A673 (cell line): ENCODE measurements around the gene AGAP1. TPM values are rescaled to one million over a fixed set of nuclear protein-coding genes. Genes with fewer than 3 reads are reported as not detected.

ENCODE experiments used
- BruUV-seq: library from RNA; stranded (reverse); fragments of 400-500 nt; replicated peaks from 2 replicates; lab custom pipeline; 2021; lab: Mats Ljungman, UMichigan
- CTCF ChIA-PET: fragments of 300-600 bp; sonication (Branson Sonifier 250); formaldehyde crosslinking; loops from one replicate; lab custom pipeline; 2022; ENCODE audit warnings: antibody characterized with exemption; lab: Charles Lee
- POLR2A ChIA-PET: fragments of 300-600 bp; sonication (Branson Sonifier 250); formaldehyde crosslinking; loops from one replicate; lab custom pipeline; 2022; ENCODE audit warnings: antibody characterized with exemption; ENCODE audit not compliant: low non-redundant PET; lab: Charles Lee
- DNase-seq: peaks from one replicate; pipeline ENCODE4 v3.0.0-alpha.2; 2015; ENCODE audit warnings: low spot score
- H3K27ac ChIP-seq: fragments of 200-600 bp; sonication (generic); 2 replicates; pipeline ENCODE4 v1.5.1; 2016; ENCODE audit warnings: mixed run types, low read depth, mild to moderate bottlenecking, mixed read lengths, antibody characterized with exemption, low read length; ENCODE audit not compliant: poor library complexity, severe bottlenecking
- H3K27me3 ChIP-seq: fragments of 200-600 bp; sonication (generic); replicated peaks from 2 replicates; pipeline ENCODE4 v1.6.1; 2017; ENCODE audit warnings: mixed run types, low read depth, mild to moderate bottlenecking, mixed read lengths, antibody characterized with exemption, low read length; ENCODE audit not compliant: insufficient read depth, poor library complexity
- H3K36me3 ChIP-seq: fragments of 200-600 bp; sonication (generic); 2 replicates; pipeline ENCODE4 v1.6.1; 2016; ENCODE audit warnings: mixed run types, mild to moderate bottlenecking, mixed read lengths, antibody characterized with exemption, low read length; ENCODE audit not compliant: insufficient read depth, poor library complexity, severe bottlenecking
- H3K4me1 ChIP-seq: fragments of 200-600 bp; sonication (generic); 2 replicates; pipeline ENCODE4 v1.6.1; 2017; ENCODE audit warnings: mixed run types, mild to moderate bottlenecking, mixed read lengths, antibody characterized with exemption, low read length; ENCODE audit not compliant: insufficient read depth, poor library complexity, severe bottlenecking
- H3K4me3 ChIP-seq: fragments of 200-600 bp; sonication (generic); 2 replicates; pipeline ENCODE4 v1.5.1; 2016; ENCODE audit warnings: low read depth, mixed run types, mild to moderate bottlenecking, mixed read lengths, low read length; ENCODE audit not compliant: poor library complexity, severe bottlenecking
- H3K9me3 ChIP-seq: fragments of 200-600 bp; sonication (generic); 2 replicates; pipeline ENCODE4 v1.6.1; 2016; ENCODE audit warnings: mixed run types, low read depth, mild to moderate bottlenecking, mixed read lengths, antibody characterized with exemption, low read length; ENCODE audit not compliant: poor library complexity, severe bottlenecking
- EZH2 ChIP-seq: fragments of 200-600 bp; sonication (generic); IDR thresholded peaks from 2 replicates; pipeline ENCODE4 v1.6.1; 2017; ENCODE audit warnings: borderline replicate concordance, low read depth, mild to moderate bottlenecking, mixed read lengths, antibody characterized with exemption, low read length; ENCODE audit not compliant: poor library complexity, severe bottlenecking
- intact Hi-C: fragments of 100-400 bp; cut with micrococcal nuclease; formaldehyde crosslinking; loops from one replicate; pipeline ENCODE4 v1.10.0; 2022; ENCODE audit not compliant: unreplicated experiment
- total RNA-seq: library from RNA; stranded (reverse); gene quantifications from 2 replicates; pipeline ENCODE4 v1.2.3, GENCODE V29; 2021
- TF ChIP-seq, protein P1 (sequence below): fragments of 300-800, 200-600 bp; sonication (generic); conservative IDR thresholded peaks from 2 replicates; pipeline ENCODE4 v1.5.1; 2017; ENCODE audit warnings: low read depth, mild to moderate bottlenecking, antibody characterized with exemption, low read length, moderate library complexity, mixed read lengths

The AGAP1 gene
- total RNA-seq, 1 experiment from 2014 or later: 25.3 TPM

DNA sequence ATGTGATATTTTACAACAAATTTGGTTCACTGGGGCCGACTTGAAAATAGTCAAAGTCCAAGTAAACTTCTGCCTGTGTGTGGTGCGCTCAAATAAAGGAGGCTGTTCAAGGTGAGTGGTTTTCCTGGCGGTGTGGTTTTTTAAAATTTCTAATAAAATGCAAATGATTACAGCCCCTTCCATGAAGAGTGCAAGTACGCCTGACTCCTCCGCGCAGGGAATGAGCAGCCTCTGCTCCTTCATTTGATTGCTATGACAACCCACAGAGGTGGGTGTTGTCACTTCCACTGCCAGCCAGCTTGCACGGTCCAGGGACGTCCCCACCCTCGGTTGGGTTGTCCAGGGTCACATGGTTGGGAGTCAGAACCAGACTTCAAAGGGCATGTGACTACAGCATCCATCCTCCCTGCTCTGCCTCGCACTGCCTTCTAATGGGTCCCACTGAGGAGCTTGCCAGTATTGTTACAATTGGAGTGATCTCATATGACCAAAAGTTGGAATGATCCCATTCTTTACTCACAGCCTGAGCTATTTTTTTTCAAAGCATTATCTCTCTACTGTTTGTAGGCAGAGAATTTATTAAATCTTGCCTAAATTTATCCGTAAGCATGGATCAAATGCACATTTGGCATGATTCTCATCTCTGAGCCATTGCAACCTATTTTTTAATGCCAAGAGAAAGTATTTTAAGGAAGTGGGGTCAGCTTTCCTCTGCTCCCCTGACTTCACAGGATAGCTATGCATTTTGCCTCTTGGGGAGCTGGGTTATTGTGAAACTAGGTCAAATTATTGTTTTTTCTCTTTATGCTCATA is 121.3 kb downstream of the AGAP1 start:
- Histone ChIP-seq H3K4me3 (no peak overlapping the region), H3K9me3 (no peaks in the 10 kb centered on the region), H3K4me1 (peaks cover 7% of the 10 kb centered on the region), H3K27me3 (no peaks in the 10 kb centered on the region), H3K27ac (no peak overlapping the region), H3K36me3 (no peaks in the 10 kb centered on the region)
- DNase-seq: no peak
- ChIA-PET CTCF (no interaction called here), POLR2A (no interaction called here)
- intact Hi-C loops: no loop called here
- TF ChIP-seq, protein P1, sequence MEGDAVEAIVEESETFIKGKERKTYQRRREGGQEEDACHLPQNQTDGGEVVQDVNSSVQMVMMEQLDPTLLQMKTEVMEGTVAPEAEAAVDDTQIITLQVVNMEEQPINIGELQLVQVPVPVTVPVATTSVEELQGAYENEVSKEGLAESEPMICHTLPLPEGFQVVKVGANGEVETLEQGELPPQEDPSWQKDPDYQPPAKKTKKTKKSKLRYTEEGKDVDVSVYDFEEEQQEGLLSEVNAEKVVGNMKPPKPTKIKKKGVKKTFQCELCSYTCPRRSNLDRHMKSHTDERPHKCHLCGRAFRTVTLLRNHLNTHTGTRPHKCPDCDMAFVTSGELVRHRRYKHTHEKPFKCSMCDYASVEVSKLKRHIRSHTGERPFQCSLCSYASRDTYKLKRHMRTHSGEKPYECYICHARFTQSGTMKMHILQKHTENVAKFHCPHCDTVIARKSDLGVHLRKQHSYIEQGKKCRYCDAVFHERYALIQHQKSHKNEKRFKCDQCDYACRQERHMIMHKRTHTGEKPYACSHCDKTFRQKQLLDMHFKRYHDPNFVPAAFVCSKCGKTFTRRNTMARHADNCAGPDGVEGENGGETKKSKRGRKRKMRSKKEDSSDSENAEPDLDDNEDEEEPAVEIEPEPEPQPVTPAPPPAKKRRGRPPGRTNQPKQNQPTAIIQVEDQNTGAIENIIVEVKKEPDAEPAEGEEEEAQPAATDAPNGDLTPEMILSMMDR: no peak
- no peak for TF ChIP-seq EZH2
- BruUV-seq: no TSS peak

DNA sequence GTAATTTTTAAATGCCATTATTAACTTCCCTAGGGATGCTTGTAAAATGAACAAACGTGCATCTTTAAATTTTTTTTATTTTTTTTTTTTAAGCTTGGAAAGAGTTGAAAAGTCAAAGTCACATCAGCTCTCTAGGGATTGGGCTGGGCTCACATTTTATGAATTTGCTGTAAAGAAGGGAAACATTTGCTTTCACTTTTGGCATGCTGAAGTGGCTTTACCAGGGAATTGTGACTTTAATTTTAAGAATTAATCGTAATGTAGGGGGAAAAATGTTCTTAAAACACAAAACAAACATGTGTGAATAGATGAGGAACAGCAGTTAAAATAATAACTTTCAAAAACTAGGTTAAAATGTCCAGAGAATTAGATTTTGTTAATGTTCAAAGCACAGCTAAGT is 123.0 kb downstream of the AGAP1 start:
- DNase-seq: no peak
- Histone ChIP-seq H3K4me3 (no peak overlapping the region), H3K9me3 (no peaks in the 10 kb centered on the region), H3K27ac (no peak overlapping the region), H3K27me3 (no peaks in the 10 kb centered on the region), H3K36me3 (no peaks in the 10 kb centered on the region), H3K4me1 (peaks cover 7% of the 10 kb centered on the region)
- POLR2A ChIA-PET: no interaction called here
- CTCF ChIA-PET: no interaction called here
- intact Hi-C loops: no loop called here
- BruUV-seq: no TSS peak
- TF ChIP-seq, protein P1: no peak
- no peak for TF ChIP-seq EZH2

DNA sequence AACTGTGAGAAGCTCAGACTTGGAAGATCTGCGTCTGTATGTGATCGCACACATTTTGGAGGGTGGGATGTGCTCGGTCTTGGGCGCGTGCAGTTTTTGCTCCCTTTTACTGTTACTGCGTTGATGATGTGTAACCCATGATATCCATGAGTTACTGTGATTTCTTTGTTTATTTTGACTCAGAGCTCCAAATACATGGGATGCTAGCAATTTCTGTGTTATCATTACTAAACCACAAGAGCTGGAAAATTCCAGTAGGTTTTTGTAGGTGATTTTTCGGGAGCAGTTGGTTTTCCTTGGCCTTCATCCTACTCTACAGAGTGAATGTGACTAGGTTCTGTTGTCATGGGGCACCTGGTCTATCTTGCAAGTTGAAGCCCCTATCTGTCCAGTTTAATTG is 124.2 kb downstream of the AGAP1 start:
- H3K4me3 ChIP-seq: no peak overlapping the region
- H3K27me3 ChIP-seq: no peaks in the 10 kb centered on the region
- no peak for DNase-seq
- TF ChIP-seq, protein P1: no peak
- TF ChIP-seq EZH2: no peak
- no peaks in the 10 kb centered on the region for H3K9me3 ChIP-seq
- BruUV-seq: no TSS peak
- intact Hi-C loops: no loop called here
- H3K36me3 ChIP-seq: no peaks in the 10 kb centered on the region
- ChIA-PET POLR2A (no interaction called here), CTCF (no interaction called here)
- H3K27ac ChIP-seq: no peak overlapping the region
- H3K4me1 ChIP-seq: peaks cover 7% of the 10 kb centered on the region
